Prostate gland (tissue), 2 donors: ENCODE results near the gene CAMKMT. TPM values are rescaled to one million over a fixed set of nuclear protein-coding genes. Genes with fewer than 3 reads are reported as not detected.

Experiments used
- DNase-seq: peaks from one replicate; pipeline ENCODE4 v3.0.0-alpha.2; 2019; ENCODE audit warnings: low spot score
- H3K27ac ChIP-seq, 2 donors: fragments of 200-600 bp; sonication (generic); 2 replicates each; pipeline ENCODE4 v1.5.1; 2017 to 2019
- H3K27me3 ChIP-seq: fragments of 200-600 bp; sonication (generic); replicated peaks from 2 replicates; pipeline ENCODE4 v1.5.1; 2019; ENCODE audit not compliant: insufficient read depth
- H3K36me3 ChIP-seq, 2 donors: fragments of 200-600 bp; sonication (generic); 1 replicate in 1 of 2; 2 replicates in 1 of 2; pipeline versions ENCODE4 v1.5.1 to v1.8.1; 2017 to 2019
- H3K4me1 ChIP-seq: fragments of 200-600 bp; sonication (generic); replicated peaks from 2 replicates; pipeline ENCODE4 v1.5.1; 2019
- H3K4me3 ChIP-seq, 2 donors: fragments of 200-600 bp; sonication (generic); 2 replicates each; pipeline ENCODE4 v1.5.1; 2017 to 2019
- H3K9me3 ChIP-seq: fragments of 200-600 bp; sonication (generic); 2 replicates; pipeline ENCODE4 v1.5.1; 2017
- POLR2A ChIP-seq: fragments of 450-650 bp; IDR thresholded peaks from one replicate; pipeline ENCODE4 v1.6.1; 2016; ENCODE audit warnings: antibody characterized with exemption, mild to moderate bottlenecking
- POLR2AphosphoS5 ChIP-seq: sonication (generic); formaldehyde crosslinking; IDR thresholded peaks from one replicate; pipeline ENCODE4 v1.6.1; 2017; ENCODE audit warnings: antibody characterized with exemption
- WGBS: methylation state at CpG from one replicate; pipeline ENCODE4 v1.1.5; 2018; 5-methylcytosine and 5-hydroxymethylcytosine counted together
- intact Hi-C: fragments of 100-400 bp; cut with DNase I; formaldehyde crosslinking; loops from one replicate; pipeline ENCODE4 v1.14.2; 2022
- total RNA-seq, 2 donors: library from RNA; depleted of rRNA; stranded (reverse); fragments of >200 nt; gene quantifications; one replicate each; pipeline ENCODE4 v1.1.0, GENCODE V29; 2016
- TF ChIP-seq, protein P1 (sequence below), 4 experiments: fragments of 200-600 bp in 2 of 4; fragments of 450-650 bp in 2 of 4; sonication (generic) in 2 of 4; IDR thresholded peaks; 1 replicate in 3 of 4; 2 replicates in 1 of 4; pipeline ENCODE4 v1.5.1; 2016 to 2019; ENCODE audit warnings: antibody characterized with exemption in 4 of 4, mild to moderate bottlenecking in 2 of 4, moderate library complexity in 2 of 4

The CAMKMT gene
- total RNA-seq, 2 donors from 2014 or later = 5.4 to 7.6 TPM

DNA sequence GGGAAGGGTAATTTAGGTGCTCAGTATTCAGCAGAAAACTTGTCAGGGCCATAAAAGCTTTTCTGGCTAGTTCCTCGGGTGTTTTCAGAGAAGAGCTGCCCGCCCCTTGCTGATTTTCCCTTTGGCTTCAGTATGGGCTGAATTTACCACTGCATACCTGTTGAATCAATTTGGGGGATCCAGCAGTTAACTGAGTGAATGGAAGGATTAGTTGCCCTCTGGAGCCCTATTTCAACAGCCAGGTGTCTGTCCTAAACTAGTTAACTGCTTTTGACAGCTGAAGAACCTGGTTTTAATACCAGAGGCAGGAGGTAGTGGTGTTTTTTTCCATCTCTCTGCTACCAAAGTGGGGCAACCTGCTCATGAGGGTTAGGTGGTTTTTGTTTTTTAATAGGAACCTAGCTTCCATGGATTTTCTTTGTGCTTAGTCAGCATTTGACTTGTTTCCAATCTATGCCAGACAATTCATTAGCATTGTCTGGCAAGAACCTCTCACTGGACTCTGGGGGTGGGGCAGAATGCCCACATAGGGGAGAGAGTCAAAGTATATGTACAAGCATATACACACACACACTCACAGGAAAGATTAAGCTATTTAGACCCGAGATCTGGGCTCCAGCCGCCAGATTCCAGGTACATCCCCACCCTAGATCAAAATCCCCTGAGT, 413.2 kb downstream of the CAMKMT start:
- TF ChIP-seq POLR2AphosphoS5 = no peak
- no peak for TF ChIP-seq POLR2A
- TF ChIP-seq, protein P1, sequence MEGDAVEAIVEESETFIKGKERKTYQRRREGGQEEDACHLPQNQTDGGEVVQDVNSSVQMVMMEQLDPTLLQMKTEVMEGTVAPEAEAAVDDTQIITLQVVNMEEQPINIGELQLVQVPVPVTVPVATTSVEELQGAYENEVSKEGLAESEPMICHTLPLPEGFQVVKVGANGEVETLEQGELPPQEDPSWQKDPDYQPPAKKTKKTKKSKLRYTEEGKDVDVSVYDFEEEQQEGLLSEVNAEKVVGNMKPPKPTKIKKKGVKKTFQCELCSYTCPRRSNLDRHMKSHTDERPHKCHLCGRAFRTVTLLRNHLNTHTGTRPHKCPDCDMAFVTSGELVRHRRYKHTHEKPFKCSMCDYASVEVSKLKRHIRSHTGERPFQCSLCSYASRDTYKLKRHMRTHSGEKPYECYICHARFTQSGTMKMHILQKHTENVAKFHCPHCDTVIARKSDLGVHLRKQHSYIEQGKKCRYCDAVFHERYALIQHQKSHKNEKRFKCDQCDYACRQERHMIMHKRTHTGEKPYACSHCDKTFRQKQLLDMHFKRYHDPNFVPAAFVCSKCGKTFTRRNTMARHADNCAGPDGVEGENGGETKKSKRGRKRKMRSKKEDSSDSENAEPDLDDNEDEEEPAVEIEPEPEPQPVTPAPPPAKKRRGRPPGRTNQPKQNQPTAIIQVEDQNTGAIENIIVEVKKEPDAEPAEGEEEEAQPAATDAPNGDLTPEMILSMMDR (IDR thresholded peaks at IDR 0.05) = no peak
- H3K27me3 ChIP-seq = no peaks in the 10 kb centered on the region

DNA sequence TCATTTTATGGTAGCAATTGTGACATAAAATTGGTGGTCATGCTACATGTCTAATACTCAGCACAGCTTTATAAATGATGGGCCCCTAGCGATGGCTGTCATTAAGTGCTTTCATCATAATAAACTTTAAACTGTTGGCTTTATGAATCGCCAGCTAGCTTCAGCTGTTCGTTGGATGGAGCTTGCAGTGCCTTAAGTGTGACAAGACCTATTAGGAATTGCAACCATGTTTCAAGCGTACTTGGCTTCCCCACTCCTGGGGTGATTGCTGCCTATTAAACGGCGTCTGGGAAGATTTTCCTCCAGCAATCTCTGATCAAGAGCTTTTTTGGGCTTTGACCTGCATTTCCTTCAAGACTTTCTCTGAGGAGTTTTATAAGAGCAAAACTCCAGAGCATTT, 415.3 kb downstream of the CAMKMT start:
- Histone ChIP-seq H3K36me3 (no peaks in the 10 kb centered on the region), H3K4me3 (no peak overlapping the region), H3K27ac (no peak overlapping the region), H3K9me3 (no peaks in the 10 kb centered on the region), H3K4me1 (no peaks in the 10 kb centered on the region), H3K27me3 (peaks cover 2% of the 10 kb centered on the region)
- DNase-seq = no peak
- intact Hi-C loops = no loop called here
- TF ChIP-seq, protein P1 (IDR thresholded peaks at IDR 0.05) = no peak
- TF ChIP-seq POLR2A = no peak
- TF ChIP-seq POLR2AphosphoS5 = no peak
- WGBS = 71% methylated on average over 6 of the region's 6 CpGs

More for the DNA sequence above, 413.2 kb downstream of the CAMKMT start:
- Histone ChIP-seq H3K9me3 (no peaks in the 10 kb centered on the region), H3K27ac (no peak overlapping the region), H3K4me1 (no peaks in the 10 kb centered on the region), H3K36me3 (no peaks in the 10 kb centered on the region), H3K4me3 (no peak overlapping the region)
- 93% methylated on average over 4 of the region's 4 CpGs for WGBS
- DNase-seq = no peak
- intact Hi-C loops = no loop called here

DNA sequence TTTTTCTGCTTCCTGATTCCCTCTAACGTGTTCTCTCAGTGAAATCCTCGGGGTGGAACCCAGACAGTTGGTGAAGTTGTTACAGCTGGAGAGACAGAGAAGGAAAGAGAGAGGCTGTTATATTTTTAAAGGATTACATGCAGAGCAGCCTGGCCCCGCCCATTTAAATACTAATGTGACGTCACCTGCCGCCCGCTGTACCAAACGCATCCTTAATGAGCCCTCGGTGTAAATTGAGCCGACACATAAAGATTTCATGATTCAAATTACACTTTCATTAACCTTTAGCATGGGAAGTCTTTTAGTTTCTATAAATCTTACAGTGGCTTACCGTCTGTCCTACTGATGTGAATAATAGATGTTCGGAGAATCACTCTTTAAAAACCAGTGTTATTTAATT, 415.8 kb downstream of the CAMKMT start:
- H3K4me3 ChIP-seq = no peak overlapping the region
- DNase-seq = no peak
- no peak overlapping the region for H3K27ac ChIP-seq
- TF ChIP-seq POLR2AphosphoS5 = no peak
- TF ChIP-seq POLR2A = no peak
- TF ChIP-seq, protein P1 (IDR thresholded peaks at IDR 0.05) = no peak
- H3K36me3 ChIP-seq = no peaks in the 10 kb centered on the region
- H3K27me3 ChIP-seq = peaks cover 2% of the 10 kb centered on the region
- H3K9me3 ChIP-seq = no peaks in the 10 kb centered on the region
- whole genome bisulfite sequencing = 19% methylated on average over 11 of the region's 11 CpGs
- intact Hi-C loops = no loop called here
- no peaks in the 10 kb centered on the region for H3K4me1 ChIP-seq

DNA sequence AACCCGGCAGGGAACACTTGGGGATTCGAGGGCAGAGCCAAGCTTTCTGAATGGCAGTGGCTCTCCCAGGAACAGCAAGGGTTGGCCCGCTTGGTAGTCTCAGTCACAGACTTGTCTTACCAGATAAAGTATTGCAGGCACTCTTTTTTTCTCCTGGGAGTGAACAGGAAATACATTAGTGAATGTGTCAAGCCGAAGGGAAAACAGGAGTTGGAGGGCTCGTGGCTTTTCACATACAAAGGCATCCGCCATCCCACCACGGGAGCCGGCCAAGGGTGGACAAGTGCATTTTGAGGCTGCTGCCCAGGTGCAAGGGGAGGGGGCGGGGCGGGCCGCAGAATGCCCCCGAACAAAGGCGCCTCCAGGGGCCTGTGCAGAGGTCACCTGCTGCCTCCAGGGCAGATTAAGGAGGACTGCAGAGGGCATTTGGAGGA, 416.5 kb downstream of the CAMKMT start:
- no peak overlapping the region for H3K27ac ChIP-seq
- no peak for DNase-seq
- no peaks in the 10 kb centered on the region for H3K36me3 ChIP-seq
- intact Hi-C loops = no loop called here
- H3K9me3 ChIP-seq = no peaks in the 10 kb centered on the region
- peaks cover 2% of the 10 kb centered on the region for H3K27me3 ChIP-seq
- 58% methylated on average over 13 of the region's 13 CpGs for WGBS
- TF ChIP-seq POLR2AphosphoS5 (no peak), POLR2A (no peak)
- TF ChIP-seq, protein P1 (IDR thresholded peaks at IDR 0.05) = no peak
- no peak overlapping the region for H3K4me3 ChIP-seq
- H3K4me1 ChIP-seq = no peaks in the 10 kb centered on the region
